Measurements from ENCODE around the gene FBL. TPM values are rescaled to one million over a fixed set of nuclear protein-coding genes. Genes with fewer than 3 reads are reported as not detected.

FBL gene
- total RNA-seq, 1 donor from 2014 or later = 119 TPM

GRCh38 chr19:39846678-39847486 lies 703 bp upstream of the FBL start:
- no peak for TF ChIP-seq CTCF (IDR thresholded peaks at IDR 0.05; ENCODE audit: partially characterized antibody, unreplicated experiment)
- no peaks in the 10 kb centered on the region for H3K36me3 Mint-ChIP-seq (ENCODE audit: unreplicated experiment)
- no peak for DNase-seq
- H3K27ac Mint-ChIP-seq (ENCODE audit: unreplicated experiment) = peak overlapping the region; percentile 80
- peaks cover 6% of the 10 kb centered on the region for H3K27me3 Mint-ChIP-seq (ENCODE audit: unreplicated experiment)
- H3K4me1 Mint-ChIP-seq (ENCODE audit: low read depth, unreplicated experiment) = peaks cover 28% of the 10 kb centered on the region
- peaks cover 4% of the 10 kb centered on the region for H3K9me3 Mint-ChIP-seq (ENCODE audit: unreplicated experiment)
- peak overlapping the region; percentile 90 for H3K4me3 Mint-ChIP-seq (ENCODE audit: unreplicated experiment)

- TF ChIP-seq CTCF (IDR thresholded peaks at IDR 0.05; ENCODE audit: partially characterized antibody, unreplicated experiment) = no peak
- Mint-ChIP-seq H3K27me3 (ENCODE audit: unreplicated experiment) (peaks cover 7% of the 10 kb centered on the region), H3K27ac (ENCODE audit: unreplicated experiment) (peak overlapping the region; percentile 24), H3K4me3 (ENCODE audit: unreplicated experiment) (peak overlapping the region; percentile 90), H3K4me1 (ENCODE audit: low read depth, unreplicated experiment) (peaks cover 33% of the 10 kb centered on the region), H3K9me3 (ENCODE audit: unreplicated experiment) (peaks cover 4% of the 10 kb centered on the region), H3K36me3 (ENCODE audit: unreplicated experiment) (no peaks in the 10 kb centered on the region)
- DNase-seq = peak; percentile 24
Observed at GRCh38 chr19:39845584-39845932, 621 bp downstream of the FBL start.

- DNase-seq = no peak
- Mint-ChIP-seq H3K4me3 (ENCODE audit: unreplicated experiment) (peak overlapping the region; percentile 90), H3K27ac (ENCODE audit: unreplicated experiment) (no peak overlapping the region), H3K27me3 (ENCODE audit: unreplicated experiment) (peaks cover 7% of the 10 kb centered on the region), H3K9me3 (ENCODE audit: unreplicated experiment) (peaks cover 4% of the 10 kb centered on the region), H3K4me1 (ENCODE audit: low read depth, unreplicated experiment) (peaks cover 35% of the 10 kb centered on the region), H3K36me3 (ENCODE audit: unreplicated experiment) (no peaks in the 10 kb centered on the region)
- no peak for TF ChIP-seq CTCF (IDR thresholded peaks at IDR 0.05; ENCODE audit: partially characterized antibody, unreplicated experiment)
Observed at GRCh38 chr19:39845172-39845571, 1.0 kb downstream of the FBL start.

- TF ChIP-seq CTCF (IDR thresholded peaks at IDR 0.05; ENCODE audit: partially characterized antibody, unreplicated experiment) = peak; percentile 73
Observed at GRCh38 chr19:39843919-39844793, 2.0 kb downstream of the FBL start.

More at GRCh38 chr19:39843919-39844793, 2.0 kb downstream of the FBL start:
- Mint-ChIP-seq H3K4me3 (ENCODE audit: unreplicated experiment) (peak overlapping the region; percentile 90), H3K4me1 (ENCODE audit: low read depth, unreplicated experiment) (peaks cover 45% of the 10 kb centered on the region), H3K9me3 (ENCODE audit: unreplicated experiment) (peaks cover 2% of the 10 kb centered on the region), H3K27ac (ENCODE audit: unreplicated experiment) (no peak overlapping the region), H3K36me3 (ENCODE audit: unreplicated experiment) (no peaks in the 10 kb centered on the region), H3K27me3 (ENCODE audit: unreplicated experiment) (peaks cover 7% of the 10 kb centered on the region)
- DNase-seq = no peak

All from glutamatergic neuron (in vitro differentiated cells).